PC-9 (cell line): Measurements from ENCODE around the gene LAMA3. TPM values are rescaled to one million over a fixed set of nuclear protein-coding genes. Genes with fewer than 3 reads are reported as not detected.

Source experiments
- BruUV-seq: library from RNA; stranded (reverse); fragments of 400-500 nt; replicated peaks from 2 replicates; lab custom pipeline; 2021; lab: Mats Ljungman, UMichigan
- CTCF ChIA-PET: fragments of 300-600 bp; sonication (Branson Sonifier 250); formaldehyde crosslinking; loops from one replicate; lab custom pipeline; 2022; ENCODE audit warnings: antibody characterized with exemption; lab: Charles Lee
- POLR2A ChIA-PET: fragments of 300-600 bp; sonication (Branson Sonifier 250); formaldehyde crosslinking; loops from one replicate; lab custom pipeline; 2022; ENCODE audit warnings: antibody characterized with exemption; ENCODE audit not compliant: unreplicated experiment; lab: Charles Lee
- DNase-seq, 2 experiments: peaks; one replicate each; pipeline versions ENCODE4 v3.0.0 to v3.0.0-alpha.2; 2015 to 2022; ENCODE audit warnings: mixed read lengths in 1 of 2
- H2AFZ ChIP-seq: fragments of 200-600 bp; sonication (generic); 2 replicates; pipeline ENCODE4 v1.8.1; 2017; ENCODE audit warnings: antibody characterized with exemption
- H3F3A ChIP-seq: fragments of 200-600 bp; sonication (generic); 2 replicates; pipeline ENCODE4 v1.8.1; 2017; ENCODE audit warnings: antibody characterized with exemption, mild to moderate bottlenecking, low read depth; ENCODE audit not compliant: insufficient read depth
- H3K27ac ChIP-seq: fragments of 200-600 bp; sonication (generic); 2 replicates; pipeline ENCODE4 v1.6.1; 2016; ENCODE audit warnings: mixed run types
- H3K27me3 ChIP-seq: fragments of 200-600 bp; sonication (generic); 2 replicates; pipeline ENCODE4 v1.6.1; 2016; ENCODE audit warnings: low read depth, mixed run types; ENCODE audit not compliant: insufficient read depth
- H3K36me3 ChIP-seq: fragments of 200-600 bp; sonication (generic); 2 replicates; pipeline ENCODE4 v1.6.1; 2016; ENCODE audit warnings: low read depth, mixed run types
- H3K4me1 ChIP-seq: fragments of 200-600 bp; sonication (generic); replicated peaks from 2 replicates; pipeline ENCODE4 v1.6.1; 2016; ENCODE audit warnings: mixed run types; ENCODE audit not compliant: insufficient read depth
- H3K4me2 ChIP-seq: fragments of 200-600 bp; sonication (generic); 2 replicates; pipeline ENCODE4 v1.6.1; 2017; ENCODE audit warnings: mixed run types
- H3K4me3 ChIP-seq: fragments of 200-600 bp; sonication (generic); 2 replicates; pipeline ENCODE4 v1.6.1; 2016; ENCODE audit warnings: mixed run types
- H3K79me2 ChIP-seq: fragments of 200-600 bp; sonication (generic); 2 replicates; pipeline ENCODE4 v1.6.1; 2017; ENCODE audit warnings: low read depth, mixed run types
- H3K9me2 ChIP-seq: fragments of 200-600 bp; sonication (generic); 2 replicates; pipeline ENCODE4 v1.8.1; 2017; ENCODE audit warnings: mild to moderate bottlenecking; ENCODE audit not compliant: insufficient read depth
- H3K9me3 ChIP-seq: fragments of 200-600 bp; sonication (generic); 2 replicates; pipeline ENCODE4 v1.8.1; 2016; ENCODE audit warnings: low read depth; ENCODE audit not compliant: insufficient read depth
- H4K20me1 ChIP-seq: fragments of 200-600 bp; sonication (generic); 2 replicates; pipeline ENCODE4 v1.8.1; 2017; ENCODE audit not compliant: insufficient read depth
- CTCF ChIP-seq: fragments of 200-600 bp; sonication (generic); conservative IDR thresholded peaks from 2 replicates; pipeline ENCODE4 v1.6.1; 2017; ENCODE audit warnings: mixed run types, antibody characterized with exemption, mild to moderate bottlenecking, moderate library complexity
- EZH2 ChIP-seq: fragments of 200-600 bp; sonication (generic); IDR thresholded peaks from 2 replicates; pipeline ENCODE4 v1.8.0; 2017; ENCODE audit warnings: antibody characterized with exemption, low read depth
- intact Hi-C: fragments of 100-400 bp; cut with micrococcal nuclease; formaldehyde crosslinking; loops from one replicate; pipeline ENCODE4 v1.10.0; 2022; ENCODE audit not compliant: unreplicated experiment
- total RNA-seq: library from RNA; stranded (reverse); gene quantifications from 2 replicates; pipeline ENCODE4 v1.2.3, GENCODE V29; 2021

Gene LAMA3
- total RNA-seq, 1 experiment from 2014 or later, result 44.4 TPM

DNA sequence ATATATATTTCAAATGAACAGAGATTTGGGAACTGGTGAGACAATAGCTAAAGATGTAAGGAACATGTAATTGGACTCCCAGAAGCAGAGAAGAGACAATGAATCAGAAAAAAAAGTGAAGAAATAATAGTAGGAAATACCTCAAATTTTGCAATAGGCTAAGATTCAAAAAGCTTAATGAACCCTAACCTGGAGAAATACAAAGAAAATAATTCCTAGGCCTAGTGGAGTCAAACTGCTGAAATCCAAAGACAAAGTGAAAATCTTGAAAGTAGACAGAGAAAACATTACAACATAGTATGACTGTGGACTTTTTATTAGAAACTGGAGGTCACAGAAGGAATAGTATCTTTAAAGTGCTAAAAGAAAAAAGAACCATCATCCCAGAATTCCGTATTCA is 76.7 kb downstream of the LAMA3 start:
- Histone ChIP-seq H3K4me3 (no peak overlapping the region), H4K20me1 (no peaks in the 10 kb centered on the region), H3K4me2 (no peak overlapping the region), H3K9me2 (no peaks in the 10 kb centered on the region), H3K27me3 (no peaks in the 10 kb centered on the region), H3K79me2 (no peaks in the 10 kb centered on the region), H3K36me3 (no peaks in the 10 kb centered on the region), H3K4me1 (no peaks in the 10 kb centered on the region), H3K27ac (no peak overlapping the region), H3F3A (no peaks in the 10 kb centered on the region), H2AFZ (no peak overlapping the region), H3K9me3 (no peaks in the 10 kb centered on the region)
- no peak for TF ChIP-seq EZH2
- TF ChIP-seq CTCF, result no peak
- ChIA-PET POLR2A (interaction anchor here (0.7 kb wide), 1 partner anchor 103 kb away, joined by 8 read pairs; no protein-coding TSS in a partner anchor), CTCF (no interaction called here)
- intact Hi-C loops, result no loop called here
- BruUV-seq, result no TSS peak
- DNase-seq, result no peak

DNA sequence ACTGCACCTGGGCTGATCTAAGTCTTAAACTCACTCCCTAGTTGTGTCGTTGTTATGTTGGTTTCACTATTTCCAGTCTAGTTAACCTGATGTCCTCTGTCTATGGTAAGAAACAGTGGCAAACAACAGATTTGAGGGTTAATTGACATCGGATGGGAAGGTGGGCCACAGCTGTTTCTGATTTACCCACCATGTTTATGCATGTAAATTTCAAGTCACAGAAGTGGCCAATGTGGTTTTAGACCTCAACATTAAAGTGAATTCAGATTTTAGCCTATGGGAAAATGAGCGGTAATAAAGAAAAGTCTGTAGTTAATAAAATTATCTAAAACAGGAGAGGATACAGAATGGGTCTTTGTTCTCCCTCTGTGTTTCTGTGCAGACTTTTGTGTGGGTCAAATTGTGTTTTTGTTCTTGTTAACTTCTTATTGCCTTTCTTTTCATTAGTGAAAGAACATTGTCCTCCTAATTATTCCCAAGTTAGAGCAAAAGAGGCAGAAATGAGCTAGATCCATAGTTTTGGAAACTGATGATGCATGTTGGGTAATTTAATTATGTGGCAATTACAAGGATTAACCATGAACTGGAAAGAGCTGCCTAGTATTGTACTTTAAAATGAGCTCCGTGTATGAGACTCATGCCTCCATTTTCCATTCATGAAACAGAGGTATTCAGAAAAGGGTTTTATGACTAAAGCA is 83.2 kb downstream of the LAMA3 start:
- intact Hi-C loops, result no loop called here
- POLR2A ChIA-PET, result no interaction called here
- no peak overlapping the region for H3K4me2 ChIP-seq

DNA sequence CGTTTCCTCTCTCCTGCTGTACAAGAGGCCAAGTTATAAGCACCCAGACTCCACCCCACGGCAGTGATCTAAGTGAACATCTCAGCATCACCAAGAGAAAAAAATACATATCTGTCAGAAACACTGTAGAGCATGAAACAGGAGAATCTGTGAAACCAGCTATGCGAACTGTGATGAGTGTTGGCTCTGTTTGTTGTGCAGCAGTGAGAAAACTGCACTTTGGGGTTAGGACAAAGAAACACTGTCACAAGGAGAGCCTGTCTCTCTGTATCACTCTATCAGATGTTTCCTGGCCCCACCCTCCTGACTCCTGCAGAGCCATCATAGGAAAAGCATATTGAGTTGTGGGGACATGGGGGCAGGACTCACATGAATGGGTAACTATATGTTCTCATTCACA is 87.1 kb downstream of the LAMA3 start:
- Histone ChIP-seq H3K4me2 (no peak overlapping the region), H3K4me1 (no peaks in the 10 kb centered on the region), H4K20me1 (no peaks in the 10 kb centered on the region), H3K36me3 (no peaks in the 10 kb centered on the region), H3K27ac (no peak overlapping the region), H3K4me3 (no peak overlapping the region), H3K9me3 (no peaks in the 10 kb centered on the region), H2AFZ (no peak overlapping the region), H3F3A (no peaks in the 10 kb centered on the region), H3K27me3 (no peaks in the 10 kb centered on the region), H3K9me2 (no peaks in the 10 kb centered on the region), H3K79me2 (no peaks in the 10 kb centered on the region)
- ChIA-PET CTCF (no interaction called here), POLR2A (no interaction called here)
- no TSS peak for BruUV-seq
- no peak for TF ChIP-seq CTCF
- no peak for DNase-seq
- intact Hi-C loops, result no loop called here

More for the DNA sequence above, 83.2 kb downstream of the LAMA3 start:
- DNase-seq, result no peak
- CTCF ChIA-PET, result no interaction called here
- TF ChIP-seq EZH2 (no peak), CTCF (no peak)
- BruUV-seq, result no TSS peak
- H3K9me2 ChIP-seq, result no peaks in the 10 kb centered on the region
- H3K4me1 ChIP-seq, result no peaks in the 10 kb centered on the region
- H3K27ac ChIP-seq, result no peak overlapping the region
- no peak overlapping the region for H2AFZ ChIP-seq
- H3K27me3 ChIP-seq, result no peaks in the 10 kb centered on the region
- H3K9me3 ChIP-seq, result no peaks in the 10 kb centered on the region
- H3K79me2 ChIP-seq, result no peaks in the 10 kb centered on the region
- H4K20me1 ChIP-seq, result no peaks in the 10 kb centered on the region
- no peaks in the 10 kb centered on the region for H3K36me3 ChIP-seq
- no peaks in the 10 kb centered on the region for H3F3A ChIP-seq
- H3K4me3 ChIP-seq, result no peak overlapping the region
